Measurements from ENCODE around the gene PPM1H.

Gene PPM1H

GRCh38 chr12:62942316-62942715, 7.4 kb upstream of the PPM1H start:
- DNase-seq, result peak; percentile 17

- DNase-seq, result peak; percentile 50
Measured at GRCh38 chr12:62934239-62934798, 631 bp downstream of the PPM1H start.

GRCh38 chr12:62933602-62934238, 1.2 kb downstream of the PPM1H start:
- peak; percentile 34 for DNase-seq

- no peak for DNase-seq
Measured at GRCh38 chr12:62933220-62933601, 1.7 kb downstream of the PPM1H start.

- DNase-seq, result no peak
Measured at GRCh38 chr12:62931477-62931876, 3.5 kb downstream of the PPM1H start.

GRCh38 chr12:62930546-62931425, 4.2 kb downstream of the PPM1H start:
- no peak for DNase-seq

GRCh38 chr12:62928632-62929031, 6.3 kb downstream of the PPM1H start:
- no peak for DNase-seq

- no peak for DNase-seq
Measured at GRCh38 chr12:62925680-62926079, 9.3 kb downstream of the PPM1H start.

GRCh38 chr12:62924084-62924483, 10.9 kb downstream of the PPM1H start:
- DNase-seq, result no peak

GRCh38 chr12:62922539-62922938, 12.4 kb downstream of the PPM1H start:
- no peak for DNase-seq

GRCh38 chr12:62919838-62920237, 15.1 kb downstream of the PPM1H start:
- DNase-seq, result no peak

- peak; percentile 57 for DNase-seq
Measured at GRCh38 chr12:62917926-62918325, 17.0 kb downstream of the PPM1H start.

GRCh38 chr12:62916632-62917425, 18.1 kb downstream of the PPM1H start:
- no peak for DNase-seq

- no peak for DNase-seq
Measured at GRCh38 chr12:62915204-62915529, 19.8 kb downstream of the PPM1H start.

GRCh38 chr12:62914443-62915203, 20.3 kb downstream of the PPM1H start:
- DNase-seq, result peak; percentile 39

GRCh38 chr12:62913380-62913779, 21.6 kb downstream of the PPM1H start:
- DNase-seq, result no peak

GRCh38 chr12:62912644-62913043, 22.3 kb downstream of the PPM1H start:
- DNase-seq, result no peak

GRCh38 chr12:62911286-62911685, 23.7 kb downstream of the PPM1H start:
- DNase-seq, result no peak

- DNase-seq, result no peak
Measured at GRCh38 chr12:62910549-62911169, 24.3 kb downstream of the PPM1H start.

- no peak for DNase-seq
Measured at GRCh38 chr12:62909340-62909739, 25.6 kb downstream of the PPM1H start.

- no peak for DNase-seq
Measured at GRCh38 chr12:62908674-62909073, 26.3 kb downstream of the PPM1H start.

GRCh38 chr12:62907561-62907960, 27.4 kb downstream of the PPM1H start:
- no peak for DNase-seq

Data from suppressor macrophage treated with lipopolysaccharide for 4 hours (primary cell).